Measurements from ENCODE around the gene EZR. TPM values are rescaled to one million over a fixed set of nuclear protein-coding genes. Genes with fewer than 3 reads are reported as not detected.

Gene EZR
- total and polyA plus RNA-seq, 2 of the 8 experiments (the other 6 are each of a cell fraction or from before 2014, with no cell fraction given): 122 to 286 TPM

GRCh38 chr6:158825038-158825950, 6.1 kb upstream of the EZR start:
- FAIRE-seq: no peak
- no peak for TF ChIP-seq KDM5A (IDR thresholded peaks at IDR 0.05; ENCODE audit: low read length)
- TF ChIP-seq FOSL1 (IDR thresholded peaks at IDR 0.05; ENCODE audit: insufficient read depth, low read depth, low read length): no peak
- TF ChIP-seq RXRA (IDR thresholded peaks at IDR 0.05; ENCODE audit: insufficient read depth, low read depth, low read length): no peak
- TF ChIP-seq CHD2 (IDR thresholded peaks at IDR 0.05; ENCODE audit: low read length): no peak
- TF ChIP-seq GABPA (IDR thresholded peaks at IDR 0.05; ENCODE audit: borderline replicate concordance, insufficient read depth, low read length): no peak
- TF ChIP-seq SP2 (IDR thresholded peaks at IDR 0.05; ENCODE audit: low read length): no peak
- no peak for TF ChIP-seq BRCA1 (IDR thresholded peaks at IDR 0.05; ENCODE audit: low read depth, low read length)
- no peak for TF ChIP-seq SAP30 (IDR thresholded peaks at IDR 0.05; ENCODE audit: insufficient read depth, insufficient replicate concordance, low read length)
- TF ChIP-seq, protein P1, sequence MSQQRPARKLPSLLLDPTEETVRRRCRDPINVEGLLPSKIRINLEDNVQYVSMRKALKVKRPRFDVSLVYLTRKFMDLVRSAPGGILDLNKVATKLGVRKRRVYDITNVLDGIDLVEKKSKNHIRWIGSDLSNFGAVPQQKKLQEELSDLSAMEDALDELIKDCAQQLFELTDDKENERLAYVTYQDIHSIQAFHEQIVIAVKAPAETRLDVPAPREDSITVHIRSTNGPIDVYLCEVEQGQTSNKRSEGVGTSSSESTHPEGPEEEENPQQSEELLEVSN (IDR thresholded peaks at IDR 0.05): no peak
- no peak for TF ChIP-seq KDM4A (IDR thresholded peaks at IDR 0.05; ENCODE audit: low read depth, low read length, severe bottlenecking)

More at GRCh38 chr6:158825038-158825950, 6.1 kb upstream of the EZR start:
- no peak overlapping the region for H3K23ac ChIP-seq (ENCODE audit: insufficient read length)
- peak overlapping the region; percentile 44 for H2BK120ac ChIP-seq (replicated peaks; ENCODE audit: low read depth, low read length)
- no peak overlapping the region for H4K91ac ChIP-seq (replicated peaks; ENCODE audit: insufficient read length, low read length)
- H3K9ac ChIP-seq (replicated peaks in 1 of 4; ENCODE audit: extremely low read depth in 1 of 4, low read depth in 3 of 4, low read length in 3 of 4): no peak overlapping the region
- DNase-seq (ENCODE audit: low read depth in 1 of 2, low spot score in 2 of 2): no peak
- H3K4me3 ChIP-seq (ENCODE audit: extremely low read depth in 1 of 4, insufficient read depth in 2 of 4, low read depth in 3 of 4, low read length in 4 of 4): no peak overlapping the region
- H4K8ac ChIP-seq (ENCODE audit: extremely low read depth, insufficient read depth, low read length): no peak overlapping the region
- H3K4me1 ChIP-seq (replicated peaks in 1 of 4; ENCODE audit: control insufficient read depth in 3 of 4, insufficient read depth in 4 of 4, low read length in 3 of 4): peaks cover 0 to 8% (median 5%) of the 10 kb centered on the region in 4 experiments; a peak in 3 of 7 replicates
- H3K14ac ChIP-seq (ENCODE audit: insufficient read length): no peak overlapping the region
- H3K9me3 ChIP-seq (ENCODE audit: insufficient read depth in 2 of 2, low read depth in 1 of 2, low read length in 1 of 2): peaks cover 0 to under 1% of the 10 kb centered on the region in 2 experiments; a peak in 1 of 4 replicates
- peaks cover 0 to 1% (median 0%) of the 10 kb centered on the region in 4 experiments; a peak in 3 of 7 replicates for H3K27me3 ChIP-seq (replicated peaks in 1 of 4; ENCODE audit: control insufficient read depth in 3 of 4, extremely low read depth in 1 of 4, insufficient read depth in 3 of 4, low read length in 3 of 4)
- ChIA-PET POLR2A (ENCODE audit: partially characterized antibody) (no interaction called here), CTCF (ENCODE audit: partially characterized antibody) (interaction anchor here (0.6 to 1.6 kb wide), 8 partner anchors 8 to 203 kb away, joined by 3 read pairs; no protein-coding TSS in a partner anchor)
- H3K79me2 ChIP-seq (ENCODE audit: control insufficient read depth in 1 of 2, insufficient read depth in 2 of 2, low read length in 2 of 2): no peaks in the 10 kb centered on the region
- H3K27ac ChIP-seq (ENCODE audit: low read depth, low read length): no peak overlapping the region
- H2BK15ac ChIP-seq (ENCODE audit: low read length): peak overlapping the region; percentile 90
- no peaks in the 10 kb centered on the region for H3K36me3 ChIP-seq (ENCODE audit: control insufficient read depth in 2 of 4, insufficient read depth in 4 of 4, low read length in 3 of 4)
- H3K4me2 ChIP-seq (ENCODE audit: insufficient read depth in 1 of 2, low read depth in 2 of 2, low read length in 2 of 2): no peak overlapping the region
- 85% methylated on average over 13 of the region's 13 CpGs; no CpG with 5 or more reads in 1 of the 2 experiments for WGBS, 2 experiments (ENCODE audit: extremely low coverage in 1 of 2, insufficient coverage in 1 of 2, insufficient read length in 1 of 2, insufficient replicate concordance in 2 of 2, low coverage in 1 of 2, low lambda C conversion rate in 2 of 2, missing lambda C conversion rate in 1 of 2)
- H4K5ac ChIP-seq (ENCODE audit: insufficient read length, low read depth, low read length): no peak overlapping the region
- no peak overlapping the region for H3K56ac ChIP-seq (replicated peaks; ENCODE audit: insufficient read length, low read depth, low read length)
- H2AFZ ChIP-seq (ENCODE audit: low read length): peak overlapping the region; percentile 47; the same call in 1 of the 2 replicates
- H2AK5ac ChIP-seq (ENCODE audit: low read depth, low read length): no peak overlapping the region
- no peak overlapping the region for H3K4ac ChIP-seq (replicated peaks; ENCODE audit: insufficient read length, low read depth, low read length)
- no peaks in the 10 kb centered on the region for H3K23me2 ChIP-seq (ENCODE audit: low read depth, low read length)
- H2BK20ac ChIP-seq (ENCODE audit: low read length): peak overlapping the region; percentile 34; the same call in 1 of the 2 replicates
- no peaks in the 10 kb centered on the region for H3K79me1 ChIP-seq (ENCODE audit: low read depth, low read length)
- no peaks in the 10 kb centered on the region for H4K20me1 ChIP-seq (replicated peaks in 1 of 2; ENCODE audit: control insufficient read depth in 1 of 2, insufficient read depth in 2 of 2, low read length in 2 of 2)
- peak overlapping the region; percentile 82; the same call in 1 of the 2 replicates for H2BK12ac ChIP-seq (ENCODE audit: low read depth, low read length)
- H2BK5ac ChIP-seq (ENCODE audit: low read depth, low read length): 0 out of 2 replicates have a peak overlapping the region, but pooled peaks have one; percentile 49
- H3K18ac ChIP-seq (ENCODE audit: extremely low read depth, low read length): peak overlapping the region; percentile 39; the same call in 1 of the 2 replicates
